H9 (cell line): ENCODE measurements around the gene CDH6. TPM values are rescaled to one million over a fixed set of nuclear protein-coding genes. Genes with fewer than 3 reads are reported as not detected.

ENCODE experiments used
- DNase-seq: peaks from one replicate; pipeline ENCODE4 v3.0.0-alpha.2; 2017
- H2AFZ ChIP-seq: one replicate; pipeline ENCODE4 v1.6.1; 2013; ENCODE audit warnings: mild to moderate bottlenecking, low read length, control low read depth, moderate library complexity
- H2AK5ac ChIP-seq: 2 replicates; pipeline ENCODE4 v1.6.1; 2013; ENCODE audit warnings: low read length, control low read depth, mixed read lengths; ENCODE audit not compliant: insufficient read length
- H2BK120ac ChIP-seq: one replicate; pipeline ENCODE4 v1.6.1; 2013; ENCODE audit warnings: low read depth, mild to moderate bottlenecking, low read length, control low read depth, inconsistent platforms; ENCODE audit not compliant: poor library complexity, severe bottlenecking
- H2BK12ac ChIP-seq: 2 replicates; pipeline ENCODE4 v1.6.1; 2013; ENCODE audit warnings: low read length, control low read depth, mixed read lengths, low read depth; ENCODE audit not compliant: insufficient read length
- H2BK15ac ChIP-seq: 2 replicates; pipeline ENCODE4 v1.6.1; 2013; ENCODE audit warnings: low read depth, low read length, control low read depth
- H2BK20ac ChIP-seq: one replicate; pipeline ENCODE4 v1.6.1; 2013; ENCODE audit warnings: low read depth, mild to moderate bottlenecking, low read length, control low read depth, inconsistent platforms; ENCODE audit not compliant: poor library complexity, severe bottlenecking
- H2BK5ac ChIP-seq: 2 replicates; pipeline ENCODE4 v1.6.1; 2013; ENCODE audit warnings: low read length, control low read depth, mixed read lengths; ENCODE audit not compliant: insufficient read length
- H3K14ac ChIP-seq: 2 replicates; pipeline ENCODE4 v1.6.1; 2013; ENCODE audit warnings: low read length, control low read depth; ENCODE audit not compliant: insufficient read depth
- H3K18ac ChIP-seq: 2 replicates; pipeline ENCODE4 v1.6.1; 2013; ENCODE audit warnings: low read depth, mild to moderate bottlenecking, mixed read lengths, low read length, control low read depth; ENCODE audit not compliant: insufficient read length
- H3K23ac ChIP-seq: 2 replicates; pipeline ENCODE4 v1.6.1; 2013; ENCODE audit warnings: low read length, control low read depth, mixed read lengths, low read depth; ENCODE audit not compliant: insufficient read length
- H3K23me2 ChIP-seq: 2 replicates; pipeline ENCODE4 v1.6.1; 2013; ENCODE audit warnings: low read depth, mild to moderate bottlenecking, mixed read lengths, low read length, control low read depth; ENCODE audit not compliant: insufficient read length, poor library complexity, severe bottlenecking
- H3K27ac ChIP-seq: 2 replicates; pipeline ENCODE4 v1.5.1; 2013; ENCODE audit warnings: low read length, control low read depth, mixed read lengths, low read depth; ENCODE audit not compliant: insufficient read length
- H3K27me3 ChIP-seq: 2 replicates; pipeline ENCODE4 v1.6.1; 2013; ENCODE audit warnings: low read length, control low read depth, inconsistent platforms; ENCODE audit not compliant: insufficient read depth
- H3K4ac ChIP-seq: 2 replicates; pipeline ENCODE4 v1.6.1; 2013; ENCODE audit warnings: low read depth, mild to moderate bottlenecking, control low read depth, inconsistent platforms, low read length, moderate library complexity
- H3K4me1 ChIP-seq: 2 replicates; pipeline ENCODE4 v1.6.1; 2013; ENCODE audit warnings: low read length, control low read depth, inconsistent platforms; ENCODE audit not compliant: insufficient read depth
- H3K4me2 ChIP-seq: 2 replicates; pipeline ENCODE4 v1.6.1; 2013; ENCODE audit warnings: low read length, control low read depth, mixed read lengths; ENCODE audit not compliant: insufficient read length, insufficient read depth
- H3K56ac ChIP-seq: 2 replicates; pipeline ENCODE4 v1.6.1; 2013; ENCODE audit warnings: low read depth, mild to moderate bottlenecking, mixed read lengths, low read length, control low read depth; ENCODE audit not compliant: insufficient read length
- H3K79me1 ChIP-seq: 2 replicates; pipeline ENCODE4 v1.6.1; 2013; ENCODE audit warnings: low read depth, mild to moderate bottlenecking, moderate library complexity, low read length, control low read depth, inconsistent platforms; ENCODE audit not compliant: insufficient read depth, poor library complexity, severe bottlenecking
- H3K79me2 ChIP-seq: 2 replicates; pipeline ENCODE4 v1.6.1; 2013; ENCODE audit warnings: low read length, control low read depth, inconsistent platforms; ENCODE audit not compliant: insufficient read depth
- H3K9ac ChIP-seq: 2 replicates; pipeline ENCODE4 v1.6.1; 2013; ENCODE audit warnings: low read length, control low read depth, mixed read lengths; ENCODE audit not compliant: insufficient read length; ENCODE audit errors: extremely low read depth
- H3K9me3 ChIP-seq: one replicate; pipeline ENCODE4 v1.6.1; 2013; ENCODE audit warnings: low read depth, low read length, inconsistent platforms; ENCODE audit not compliant: control insufficient read depth
- H3T11ph ChIP-seq: one replicate; pipeline ENCODE4 v1.6.1; 2013; ENCODE audit warnings: mild to moderate bottlenecking, low read length, control low read depth, inconsistent platforms
- H4K20me1 ChIP-seq: one replicate; pipeline ENCODE4 v1.6.1; 2013; ENCODE audit not compliant: control insufficient read depth, insufficient read length, insufficient read depth
- H4K5ac ChIP-seq: 2 replicates; pipeline ENCODE4 v1.6.1; 2013; ENCODE audit warnings: low read depth, mild to moderate bottlenecking, mixed read lengths, low read length, control low read depth; ENCODE audit not compliant: insufficient read length
- H4K8ac ChIP-seq: replicated peaks from 2 replicates; pipeline ENCODE4 v1.6.1; 2013; ENCODE audit warnings: low read length, control low read depth, mixed read lengths, low read depth; ENCODE audit not compliant: insufficient read length
- H4K91ac ChIP-seq: 2 replicates; pipeline ENCODE4 v1.6.1; 2013; ENCODE audit warnings: low read depth, mild to moderate bottlenecking, moderate library complexity, mixed read lengths, low read length, control low read depth; ENCODE audit not compliant: insufficient read length
- H3K27ac Mint-ChIP-seq, 3 experiments: 2 replicates in 2 of 3; 3 replicates in 1 of 3; pipeline ENCODE4 v1.8.0; 2020 to 2021; ENCODE audit warnings: mixed read lengths in 3 of 3, mild to moderate bottlenecking in 1 of 3, moderate library complexity in 1 of 3
- H3K27me3 Mint-ChIP-seq: 2 replicates; pipeline ENCODE4 v1.8.0; 2021; ENCODE audit warnings: low read depth, mild to moderate bottlenecking, moderate library complexity, mixed read lengths
- H3K36me3 Mint-ChIP-seq, 3 experiments: 2 replicates in 2 of 3; 3 replicates in 1 of 3; pipeline ENCODE4 v1.8.0; 2020 to 2021; ENCODE audit warnings: low read depth in 3 of 3, mixed read lengths in 3 of 3; ENCODE audit not compliant: insufficient read depth in 1 of 3
- H3K4me1 Mint-ChIP-seq, 2 experiments: 2 replicates each; pipeline ENCODE4 v1.8.0; 2020; ENCODE audit warnings: mixed read lengths in 2 of 2
- H3K4me3 Mint-ChIP-seq, 2 experiments: 2 replicates in 1 of 2; 3 replicates in 1 of 2; pipeline ENCODE4 v1.8.0; 2020 to 2021; ENCODE audit warnings: mild to moderate bottlenecking in 2 of 2, mixed read lengths in 2 of 2, moderate library complexity in 1 of 2
- H3K9me3 Mint-ChIP-seq, 2 experiments: 2 replicates in 1 of 2; 3 replicates in 1 of 2; pipeline ENCODE4 v1.8.0; 2020; ENCODE audit warnings: mild to moderate bottlenecking in 2 of 2, mixed read lengths in 2 of 2, moderate library complexity in 1 of 2
- WGBS: extraction: QIAGEN DNeasy Blood & Tissue Kit; methylation state at CpG from one replicate; pipeline ENCODE4 v1.1.7; 2013; ENCODE audit warnings: missing lambda C conversion rate, low lambda C conversion rate, mixed read lengths; ENCODE audit not compliant: insufficient read length; ENCODE audit errors: extremely low coverage; 5-methylcytosine and 5-hydroxymethylcytosine counted together
- total RNA-seq: library from RNA; stranded (reverse); gene quantifications from 2 replicates; pipeline ENCODE4 v1.2.1, GENCODE V29; 2021
- TF ChIP-seq, protein P1 (sequence below): fragments of 200-600 bp; sonication (generic); conservative IDR thresholded peaks from 3 replicates; pipeline ENCODE4 v1.8.0; 2021; ENCODE audit warnings: antibody characterized with exemption, mild to moderate bottlenecking

The CDH6 gene
- total RNA-seq, 1 experiment from 2014 or later, result 11.7 TPM

DNA sequence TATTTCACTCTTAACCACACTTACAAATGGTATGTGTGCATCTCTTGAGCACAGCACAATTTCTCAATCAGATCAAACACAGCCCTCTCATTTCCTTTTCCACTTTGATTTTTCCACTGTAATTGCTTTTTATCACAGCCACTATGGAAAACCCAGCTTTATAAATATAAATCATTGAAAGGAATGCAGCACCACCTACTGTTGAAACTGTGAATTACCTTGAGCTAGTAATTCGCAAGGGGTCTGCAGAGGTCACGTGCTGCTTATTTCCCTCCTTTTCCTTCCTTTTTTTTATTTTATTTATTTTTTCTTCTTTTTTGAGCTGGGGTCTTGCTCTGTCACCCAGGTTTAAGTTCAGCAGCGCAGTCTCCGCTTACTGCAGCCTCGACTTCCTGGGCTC, 76.9 kb downstream of the CDH6 start:
- Histone ChIP-seq H2BK15ac (no peak overlapping the region), H3K56ac (no peak overlapping the region), H3K18ac (no peak overlapping the region), H3K9ac (no peak overlapping the region), H3K9me3 (no peaks in the 10 kb centered on the region), H3K27ac (no peak overlapping the region), H2BK5ac (no peak overlapping the region), H3K79me2 (no peaks in the 10 kb centered on the region), H4K91ac (no peak overlapping the region), H3K27me3 (no peaks in the 10 kb centered on the region), H2AK5ac (no peak overlapping the region), H3K79me1 (no peaks in the 10 kb centered on the region), H2BK20ac (no peak overlapping the region), H3K23me2 (no peaks in the 10 kb centered on the region), H4K5ac (no peak overlapping the region), H3K4ac (no peak overlapping the region), H3K23ac (no peak overlapping the region), H3K4me2 (no peak overlapping the region), H4K8ac (no peak overlapping the region), H2AFZ (no peak overlapping the region), H3T11ph (no peak overlapping the region), H2BK12ac (no peak overlapping the region), H2BK120ac (no peak overlapping the region), H4K20me1 (no peaks in the 10 kb centered on the region), H3K4me1 (peaks cover 9% of the 10 kb centered on the region; the same call in 1 of the 2 replicates), H3K14ac (no peak overlapping the region)
- no CpG with 5 or more reads among the region's 5 CpGs for WGBS
- Mint-ChIP-seq H3K36me3 (peaks cover 0 to 5% (median 0%) of the 10 kb centered on the region in 3 experiments; a peak in 2 of 7 replicates), H3K4me3 (no peak overlapping the region), H3K27me3 (no peaks in the 10 kb centered on the region; the same call in 1 of the 2 replicates), H3K9me3 (no peaks in the 10 kb centered on the region), H3K27ac (no peak overlapping the region), H3K4me1 (peaks cover 31 to 34% of the 10 kb centered on the region in 2 experiments)
- DNase-seq, result no peak
- TF ChIP-seq, protein P1, sequence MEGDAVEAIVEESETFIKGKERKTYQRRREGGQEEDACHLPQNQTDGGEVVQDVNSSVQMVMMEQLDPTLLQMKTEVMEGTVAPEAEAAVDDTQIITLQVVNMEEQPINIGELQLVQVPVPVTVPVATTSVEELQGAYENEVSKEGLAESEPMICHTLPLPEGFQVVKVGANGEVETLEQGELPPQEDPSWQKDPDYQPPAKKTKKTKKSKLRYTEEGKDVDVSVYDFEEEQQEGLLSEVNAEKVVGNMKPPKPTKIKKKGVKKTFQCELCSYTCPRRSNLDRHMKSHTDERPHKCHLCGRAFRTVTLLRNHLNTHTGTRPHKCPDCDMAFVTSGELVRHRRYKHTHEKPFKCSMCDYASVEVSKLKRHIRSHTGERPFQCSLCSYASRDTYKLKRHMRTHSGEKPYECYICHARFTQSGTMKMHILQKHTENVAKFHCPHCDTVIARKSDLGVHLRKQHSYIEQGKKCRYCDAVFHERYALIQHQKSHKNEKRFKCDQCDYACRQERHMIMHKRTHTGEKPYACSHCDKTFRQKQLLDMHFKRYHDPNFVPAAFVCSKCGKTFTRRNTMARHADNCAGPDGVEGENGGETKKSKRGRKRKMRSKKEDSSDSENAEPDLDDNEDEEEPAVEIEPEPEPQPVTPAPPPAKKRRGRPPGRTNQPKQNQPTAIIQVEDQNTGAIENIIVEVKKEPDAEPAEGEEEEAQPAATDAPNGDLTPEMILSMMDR, result peak; percentile 83
